NCI-H187 (cell line): ENCODE results near the gene PLAGL1.
A peak's percentile ranks its signal among the peaks of the same experiment; 100 is the strongest.
"Not testable (repeated sequence)": the region's sequence is repeated elsewhere in the genome, so short reads cannot be mapped to it uniquely, and the experiment has no call there.

Source experiments
- DNase-seq, 2 experiments: peaks; one replicate each; lab custom pipeline; 2025; lab: John Stamatoyannopoulos, UW

PLAGL1 gene

GRCh38 chr6:144008120-144008811 is at the start of gene PLAGL1:
TSS of gene PLAGL1 (minus strand) at chr6:144008259. CDS start at chr6:143948136, 60,123 bp downstream.
- no peak for DNase-seq

GRCh38 chr6:144055121-144055931 is 47.3 kb upstream of the PLAGL1 start:
- no peak for DNase-seq

- DNase-seq = no peak
Observed at GRCh38 chr6:144053601-144054000, 45.5 kb upstream of the PLAGL1 start.

GRCh38 chr6:144052488-144052887 is 44.4 kb upstream of the PLAGL1 start:
- no peak for DNase-seq

- no peak for DNase-seq
Observed at GRCh38 chr6:144049386-144049785, 41.3 kb upstream of the PLAGL1 start.

GRCh38 chr6:144047688-144048087 is 39.6 kb upstream of the PLAGL1 start:
- DNase-seq = no peak

GRCh38 chr6:144046672-144047071 is 38.6 kb upstream of the PLAGL1 start:
- not testable (repeated sequence) for DNase-seq

GRCh38 chr6:144044989-144045388 is 36.9 kb upstream of the PLAGL1 start:
- not testable (repeated sequence) for DNase-seq

GRCh38 chr6:144036835-144037195 is 28.8 kb upstream of the PLAGL1 start:
- DNase-seq = no peak

GRCh38 chr6:144036064-144036834 is 28.2 kb upstream of the PLAGL1 start:
- DNase-seq = no peak

- DNase-seq = no peak
Observed at GRCh38 chr6:144035416-144035815, 27.4 kb upstream of the PLAGL1 start.

GRCh38 chr6:144033816-144034735 is 26.0 kb upstream of the PLAGL1 start:
- DNase-seq = no peak

GRCh38 chr6:144029452-144029851 is 21.4 kb upstream of the PLAGL1 start:
- no peak for DNase-seq

GRCh38 chr6:144027932-144028587 is 20.0 kb upstream of the PLAGL1 start:
- DNase-seq = no peak

- no peak for DNase-seq
Observed at GRCh38 chr6:144023216-144023615, 15.2 kb upstream of the PLAGL1 start.

- no peak for DNase-seq
Observed at GRCh38 chr6:144019929-144020328, 11.9 kb upstream of the PLAGL1 start.

- no peak for DNase-seq
Observed at GRCh38 chr6:144017166-144018094, 9.4 kb upstream of the PLAGL1 start.

GRCh38 chr6:144013486-144013909 is 5.4 kb upstream of the PLAGL1 start:
- peak; percentile 14 to 15 for DNase-seq

- DNase-seq = no peak
Observed at GRCh38 chr6:144012534-144012933, 4.5 kb upstream of the PLAGL1 start.

- not testable (repeated sequence) for DNase-seq
Observed at GRCh38 chr6:144009628-144010027, 1.6 kb upstream of the PLAGL1 start.
